Keratinocyte (primary cell): ENCODE data around the gene CD55.

Experiments
- EZH2 ChIP-seq: IDR thresholded peaks from one replicate; pipeline ENCODE4 v1.6.1; 2012; ENCODE audit warnings: inconsistent platforms, mild to moderate bottlenecking, low read length, moderate library complexity
- TF ChIP-seq, protein P1 (sequence below), 3 experiments: IDR thresholded peaks in 1 of 3; conservative IDR thresholded peaks in 1 of 3; optimal IDR thresholded peaks in 1 of 3; 2 replicates in 2 of 3; 3 replicates in 1 of 3; pipeline versions ENCODE3 to v1.5.1; 2011; ENCODE audit warnings: low read length in 3 of 3, mild to moderate bottlenecking in 3 of 3, moderate library complexity in 2 of 3, control low read depth in 1 of 3, inconsistent platforms in 1 of 3; ENCODE audit not compliant: insufficient read depth in 2 of 3; ENCODE audit errors: extremely low read depth in 1 of 3

DNA sequence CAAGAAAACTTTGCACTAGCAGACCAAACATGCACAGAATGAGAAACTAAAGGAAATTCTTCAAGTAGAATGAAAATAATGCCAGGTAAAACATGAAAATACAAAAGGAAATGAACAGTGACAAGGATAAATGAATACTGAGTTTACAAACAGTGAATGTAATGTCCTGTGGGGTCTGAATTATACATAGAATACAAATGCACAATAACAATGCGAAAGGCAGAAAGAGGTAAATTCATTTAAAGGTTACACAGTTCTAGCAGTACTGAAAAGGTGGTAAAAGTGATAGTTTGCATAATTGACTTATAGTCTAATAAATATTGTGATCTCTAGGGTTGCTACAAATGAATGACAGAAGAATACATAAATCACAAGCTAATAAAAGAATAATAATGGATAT, 12.9 kb downstream of the CD55 start:
- TF ChIP-seq, protein P1, sequence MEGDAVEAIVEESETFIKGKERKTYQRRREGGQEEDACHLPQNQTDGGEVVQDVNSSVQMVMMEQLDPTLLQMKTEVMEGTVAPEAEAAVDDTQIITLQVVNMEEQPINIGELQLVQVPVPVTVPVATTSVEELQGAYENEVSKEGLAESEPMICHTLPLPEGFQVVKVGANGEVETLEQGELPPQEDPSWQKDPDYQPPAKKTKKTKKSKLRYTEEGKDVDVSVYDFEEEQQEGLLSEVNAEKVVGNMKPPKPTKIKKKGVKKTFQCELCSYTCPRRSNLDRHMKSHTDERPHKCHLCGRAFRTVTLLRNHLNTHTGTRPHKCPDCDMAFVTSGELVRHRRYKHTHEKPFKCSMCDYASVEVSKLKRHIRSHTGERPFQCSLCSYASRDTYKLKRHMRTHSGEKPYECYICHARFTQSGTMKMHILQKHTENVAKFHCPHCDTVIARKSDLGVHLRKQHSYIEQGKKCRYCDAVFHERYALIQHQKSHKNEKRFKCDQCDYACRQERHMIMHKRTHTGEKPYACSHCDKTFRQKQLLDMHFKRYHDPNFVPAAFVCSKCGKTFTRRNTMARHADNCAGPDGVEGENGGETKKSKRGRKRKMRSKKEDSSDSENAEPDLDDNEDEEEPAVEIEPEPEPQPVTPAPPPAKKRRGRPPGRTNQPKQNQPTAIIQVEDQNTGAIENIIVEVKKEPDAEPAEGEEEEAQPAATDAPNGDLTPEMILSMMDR (optimal IDR thresholded peaks at IDR 0.05 in 1 of 3, IDR thresholded peaks at IDR 0.05 in 1 of 3, conservative IDR thresholded peaks at IDR 0.05 in 1 of 3; ENCODE audit: extremely low read depth in 1 of 3, insufficient read depth in 2 of 3, low read length in 3 of 3), result no peak
- TF ChIP-seq EZH2, result no peak
